ENCODE results near the gene TXNDC8.
"Not testable (repeated sequence)": the region's sequence is repeated elsewhere in the genome, so short reads cannot be mapped to it uniquely, and the experiment has no call there.

Gene TXNDC8
- total RNA-seq = 0 reads per million in 2 donors

DNA sequence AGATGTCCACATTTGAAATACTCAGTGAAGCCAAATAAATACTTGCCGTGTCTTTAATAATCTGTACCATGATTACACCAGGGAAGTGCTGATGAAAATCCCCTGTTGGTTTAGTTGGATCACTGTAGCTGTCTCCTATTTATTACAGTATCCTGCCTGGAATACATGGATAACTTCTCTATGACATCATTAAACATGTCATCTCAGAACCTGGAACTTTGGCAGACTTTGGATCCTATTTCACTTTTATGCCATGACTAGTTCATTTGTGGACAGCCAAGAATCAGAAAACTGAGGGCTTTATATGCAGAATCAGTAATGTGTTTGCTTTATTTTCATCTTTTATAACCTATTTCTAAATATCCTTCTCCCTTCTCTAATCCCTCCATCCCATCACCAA is at the start of gene TXNDC8:
TSS of gene TXNDC8 (minus strand) at position 137 of the 400 bp plus-strand sequence.
- DNase-seq = no peak

DNA sequence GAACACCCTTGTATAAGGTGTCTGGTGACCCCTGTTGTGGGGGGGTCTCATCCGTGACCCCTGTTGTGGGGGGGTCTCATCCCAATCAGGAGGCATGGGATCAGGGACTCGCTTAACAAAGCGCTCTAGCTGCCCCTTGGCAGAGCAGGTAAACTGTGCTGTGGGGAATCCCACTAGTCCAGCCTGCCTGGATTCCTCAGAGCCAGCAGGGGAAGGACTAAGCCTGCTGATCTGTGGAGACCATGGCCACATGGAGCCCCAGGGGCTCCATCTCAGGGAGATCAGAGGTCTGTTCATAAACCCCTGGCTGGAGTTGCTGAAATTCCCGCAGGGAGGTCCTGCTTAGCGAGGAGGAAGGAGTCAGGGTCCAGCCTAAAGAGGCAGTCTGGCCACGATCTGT is 45.8 kb upstream of the TXNDC8 start:
- DNase-seq = no peak

DNA sequence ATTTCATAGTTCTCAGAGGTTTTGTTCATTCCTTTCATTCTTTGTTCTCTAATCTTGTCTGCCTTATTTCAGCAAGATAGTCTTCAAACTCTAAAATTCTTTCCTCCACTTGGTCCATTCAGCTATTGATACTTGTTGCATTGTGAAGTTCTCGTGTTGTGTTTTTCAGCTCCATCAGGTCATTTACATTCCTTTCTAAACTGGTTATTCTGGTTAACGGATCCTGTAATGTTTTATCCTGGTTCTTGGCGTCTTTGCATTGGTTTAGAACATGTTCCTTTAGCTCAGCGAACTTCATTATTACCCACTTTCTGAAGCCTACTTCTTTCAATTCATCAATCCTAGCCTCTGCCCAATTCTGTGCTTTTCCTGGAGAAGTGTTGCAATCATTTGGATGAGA is 45.1 kb upstream of the TXNDC8 start:
- DNase-seq = no peak

DNA sequence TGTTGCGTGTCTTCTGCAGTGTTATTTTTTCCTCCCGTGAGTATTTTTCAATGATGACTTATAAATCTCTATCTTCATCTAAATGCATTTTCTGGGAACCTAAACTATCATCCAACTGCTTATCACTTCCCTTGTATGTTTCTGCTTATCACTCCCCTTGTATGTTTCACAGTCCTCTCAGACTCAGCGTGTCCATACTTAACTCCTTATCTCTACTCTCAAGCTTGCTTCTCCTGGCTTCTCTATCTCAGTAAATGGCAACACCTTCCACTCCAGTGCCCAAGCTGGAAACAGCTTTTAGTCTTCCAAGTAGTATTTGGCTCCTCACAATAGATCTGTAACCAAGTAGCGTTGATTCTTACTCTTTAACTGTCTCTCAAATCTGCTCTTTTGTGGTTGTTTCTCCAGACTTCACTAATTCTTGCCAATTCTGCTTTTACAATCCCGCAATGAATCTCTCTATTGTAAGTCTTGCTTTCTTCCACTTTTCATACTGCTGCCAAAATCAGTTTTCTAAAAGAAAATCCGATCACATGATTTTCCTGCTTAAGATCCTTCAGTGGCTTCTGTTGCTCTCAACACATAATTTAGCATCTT is 33.8 kb upstream of the TXNDC8 start:
- DNase-seq = no peak

DNA sequence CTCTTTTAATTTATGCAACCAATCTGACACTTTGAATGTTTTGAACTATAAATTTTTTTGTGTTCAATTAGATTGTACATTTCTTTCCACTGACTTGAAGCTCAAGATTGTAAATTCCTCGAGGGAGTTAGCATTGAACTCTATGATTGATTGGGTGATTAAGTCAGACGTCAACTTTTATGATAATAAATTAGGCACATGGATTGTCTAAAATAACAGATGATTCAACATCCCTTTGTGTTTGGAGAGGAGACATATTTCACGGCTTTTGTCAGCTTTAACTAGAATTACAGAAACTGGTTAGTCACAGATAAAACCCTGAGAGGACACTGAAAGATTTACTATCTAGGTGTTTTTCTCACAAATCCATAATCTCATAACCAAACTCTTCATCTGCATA is 32.7 kb upstream of the TXNDC8 start:
- no peak for DNase-seq

DNA sequence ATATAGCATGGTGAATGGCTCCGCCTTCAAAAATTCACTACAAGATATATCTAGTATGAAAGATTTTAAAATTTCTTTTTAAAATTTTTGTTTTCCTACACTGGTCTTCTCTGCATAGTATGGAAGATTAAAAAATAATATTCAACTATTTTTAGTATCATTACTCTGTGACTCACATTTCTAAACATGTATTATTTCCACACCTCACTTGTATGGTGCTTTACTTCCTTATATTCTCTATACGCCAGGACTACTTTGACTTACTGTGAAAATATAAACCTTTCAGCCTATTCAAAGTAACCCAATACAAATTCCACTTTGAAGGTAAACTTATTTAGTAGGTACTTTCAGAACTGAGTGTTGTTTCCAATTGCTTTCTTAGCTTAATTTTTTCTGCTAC is 26.8 kb upstream of the TXNDC8 start:
- no peak for DNase-seq

DNA sequence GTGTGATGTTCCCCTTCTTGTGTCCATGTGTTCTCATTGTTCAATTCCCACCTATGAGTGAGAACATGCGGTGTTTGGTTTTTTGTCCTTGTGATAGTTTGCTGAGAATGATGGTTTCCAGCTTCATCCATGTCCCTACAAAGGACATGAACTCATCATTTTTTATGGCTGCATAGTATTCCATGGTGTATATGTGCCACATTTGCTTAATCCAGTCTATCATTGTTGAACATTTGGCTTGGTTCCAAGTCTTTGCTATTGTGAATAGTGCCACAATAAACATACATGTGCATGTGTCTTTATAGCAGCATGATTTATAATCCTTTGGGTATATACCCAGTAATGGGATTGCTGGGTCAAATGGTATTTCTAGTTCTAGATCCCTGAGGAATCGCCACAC is 21.3 kb upstream of the TXNDC8 start:
- not testable (repeated sequence) for DNase-seq

- no peak for DNase-seq
Measured at GRCh38 chr9:110357505-110357904, 19.8 kb upstream of the TXNDC8 start.

DNA sequence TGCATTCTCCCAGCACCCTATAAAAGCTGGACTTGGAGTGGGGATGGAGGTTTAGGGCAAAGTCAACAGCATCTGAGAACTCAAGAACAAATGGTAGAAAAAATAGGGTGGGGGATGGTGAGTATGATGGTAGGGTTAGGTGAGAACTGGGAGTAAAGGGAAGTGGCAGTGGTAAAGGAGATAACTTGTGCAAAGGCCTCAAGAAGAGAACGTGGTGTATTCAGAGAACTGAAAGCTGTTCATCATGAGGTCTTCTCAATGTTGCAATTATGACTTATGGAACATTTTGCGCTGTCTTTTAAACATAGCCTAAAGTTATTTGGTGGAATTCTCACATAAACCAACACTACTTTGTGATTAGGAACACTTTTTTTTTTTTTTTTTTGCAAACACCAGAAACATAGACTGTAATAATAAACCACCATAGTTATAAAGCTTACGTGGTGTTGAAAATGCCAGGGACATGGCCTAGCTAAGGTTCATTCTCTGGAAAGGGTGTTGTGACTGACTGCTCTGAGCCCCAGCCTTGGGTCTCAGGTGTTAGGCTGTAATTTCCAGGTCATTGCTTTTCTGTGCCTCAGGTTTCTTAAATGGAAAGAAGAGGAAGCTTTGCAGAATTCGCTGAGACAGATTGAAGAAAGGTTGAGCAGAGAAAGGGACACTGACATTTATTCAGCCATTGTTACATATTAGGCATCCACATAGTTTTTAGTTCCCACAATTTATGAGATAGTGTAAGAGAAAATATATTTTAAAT is 19.2 kb upstream of the TXNDC8 start:
- no peak for DNase-seq

- no peak for DNase-seq
Measured at GRCh38 chr9:110355911-110356310, 18.2 kb upstream of the TXNDC8 start.

DNA sequence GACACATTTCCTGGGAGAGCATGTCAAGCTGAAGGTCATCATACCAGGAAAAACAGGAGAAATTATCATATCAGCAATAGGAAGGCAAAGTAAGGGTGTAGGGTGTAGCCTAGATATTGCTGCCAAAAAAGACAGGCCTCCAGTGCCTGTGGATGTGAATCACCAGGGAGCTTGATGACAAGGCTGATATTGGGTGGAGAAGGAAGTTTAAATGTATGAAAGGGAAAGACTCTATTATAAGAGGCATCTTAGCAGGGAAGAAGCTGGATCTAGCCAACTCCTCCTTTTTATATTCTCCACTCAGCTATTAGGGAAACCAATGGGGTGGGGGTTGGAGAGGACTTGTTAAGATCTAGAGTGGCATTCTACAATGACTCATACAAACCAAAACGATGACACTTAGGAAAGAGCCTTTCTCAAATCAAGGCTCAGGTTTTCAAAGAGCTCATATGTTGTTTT is 13.4 kb upstream of the TXNDC8 start:
- peak in 1 of 5 experiments; percentile 39 for DNase-seq

GRCh38 chr9:110346325-110346724 is 8.7 kb upstream of the TXNDC8 start:
- DNase-seq = no peak

DNA sequence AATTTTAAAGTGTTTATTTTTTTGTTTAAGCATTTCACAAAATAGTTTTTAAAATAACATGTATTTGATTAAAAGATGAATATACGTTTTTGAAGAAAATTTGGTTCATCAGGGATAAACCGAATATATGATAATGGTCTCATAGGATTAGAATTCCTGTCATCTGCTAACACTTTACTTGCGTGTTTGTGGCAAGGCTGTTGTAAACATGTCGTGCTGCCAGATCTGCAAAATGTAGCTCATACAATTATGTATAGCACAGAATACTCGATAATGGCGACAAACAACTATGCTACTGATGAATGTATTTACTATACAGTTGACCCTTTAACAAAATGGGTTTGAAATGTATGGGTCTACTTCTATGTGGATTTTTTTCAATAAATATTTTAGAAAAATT is 7.2 kb upstream of the TXNDC8 start:
- DNase-seq = no peak

DNA sequence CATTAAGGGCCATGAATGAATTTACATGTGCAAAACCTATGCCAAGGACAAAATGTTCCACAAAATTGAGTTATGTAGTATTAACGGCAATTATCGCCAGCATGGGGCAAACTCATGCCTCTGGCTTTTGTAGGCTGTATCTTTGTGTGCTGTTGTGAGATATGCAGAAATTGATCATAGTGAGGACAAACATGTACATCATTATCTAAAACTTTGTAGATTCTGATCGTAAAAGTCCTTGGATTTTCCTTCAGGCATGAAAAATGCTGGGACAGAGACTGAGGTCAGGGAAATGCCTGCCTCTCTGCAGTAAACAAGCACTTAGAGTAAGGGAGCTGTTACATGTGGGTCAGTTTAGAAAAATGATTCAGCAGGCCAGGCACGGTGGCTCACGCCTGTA is 5.9 kb upstream of the TXNDC8 start:
- DNase-seq = no peak

DNA sequence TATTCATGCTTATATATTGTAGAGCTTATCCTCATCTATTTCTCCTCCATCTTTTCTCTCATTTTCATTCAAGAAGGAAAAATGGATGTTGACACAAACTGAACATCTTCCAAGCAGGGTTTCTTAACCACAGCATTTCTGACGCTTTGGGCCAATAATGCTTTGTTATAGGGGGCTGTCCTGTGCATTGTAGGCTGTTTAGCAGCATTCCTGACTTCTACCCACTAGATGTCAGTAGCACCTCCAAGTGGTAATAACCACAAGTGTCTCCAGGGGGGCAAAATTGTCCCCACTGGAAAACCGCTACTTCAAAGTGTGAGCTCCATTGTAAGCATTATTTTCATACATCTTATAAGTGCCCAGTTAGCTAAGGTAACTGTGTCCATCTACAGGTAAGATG is 2.6 kb upstream of the TXNDC8 start:
- DNase-seq = no peak

DNA sequence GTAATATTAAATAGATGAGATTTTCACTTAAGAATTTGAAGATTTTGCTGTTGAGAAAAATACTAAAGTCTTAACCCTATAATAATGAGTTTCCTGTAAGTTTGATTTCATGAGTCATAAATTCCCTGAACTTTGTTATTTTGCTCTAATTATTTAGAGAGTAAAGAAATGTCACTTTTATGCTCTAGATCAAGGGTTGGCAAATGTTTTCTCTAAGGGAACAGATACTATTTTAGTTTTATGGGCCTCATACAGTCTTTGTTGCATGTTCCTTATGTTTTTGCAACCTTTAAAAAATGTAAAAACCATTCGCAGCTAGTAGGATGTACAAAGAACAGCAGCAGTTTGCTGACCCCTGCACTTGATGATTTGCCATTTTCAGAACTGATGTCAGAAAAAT is 480 bp upstream of the TXNDC8 start:
- no peak for DNase-seq

GRCh38 chr9:110336363-110336762 is 1.3 kb downstream of the TXNDC8 start:
- DNase-seq = no peak

DNA sequence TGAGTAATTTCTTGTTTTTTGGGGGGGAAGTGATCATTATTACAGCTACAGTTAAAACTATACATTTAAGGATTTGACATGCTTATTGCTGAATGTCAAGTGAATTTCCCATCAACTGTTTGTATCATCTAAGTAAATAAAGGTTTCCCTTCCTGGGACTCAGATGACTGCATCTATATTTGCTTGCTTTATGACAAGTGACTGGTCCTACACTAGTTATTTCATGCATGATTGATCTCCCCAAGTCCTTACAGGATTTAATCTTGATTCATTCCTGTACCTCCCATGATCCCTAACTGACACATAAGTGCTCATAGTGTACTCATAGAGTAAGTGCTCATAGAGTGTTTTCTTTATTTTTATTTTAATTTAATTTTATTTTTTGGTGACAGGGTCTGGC is 2.8 kb downstream of the TXNDC8 start:
- no peak for DNase-seq

DNA sequence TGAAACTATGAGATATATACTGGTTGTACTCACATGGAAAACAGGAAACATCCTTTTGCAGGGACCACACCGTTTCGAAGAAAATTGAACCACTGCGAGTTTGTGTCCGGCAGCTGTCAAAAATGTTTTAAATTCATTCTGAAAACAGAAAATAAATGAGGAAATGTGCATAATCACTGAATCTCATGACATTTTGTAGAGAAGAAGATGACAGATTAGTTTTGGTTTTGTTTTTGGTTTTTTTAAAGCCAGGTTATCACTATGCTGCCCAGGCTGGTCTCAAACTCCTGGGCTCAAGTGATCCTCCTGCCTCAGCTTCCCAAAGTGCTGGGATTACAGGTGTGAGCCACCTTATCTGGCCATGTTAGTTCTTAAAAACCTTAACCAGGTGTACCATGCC is 3.5 kb downstream of the TXNDC8 start:
- no peak for DNase-seq

DNA sequence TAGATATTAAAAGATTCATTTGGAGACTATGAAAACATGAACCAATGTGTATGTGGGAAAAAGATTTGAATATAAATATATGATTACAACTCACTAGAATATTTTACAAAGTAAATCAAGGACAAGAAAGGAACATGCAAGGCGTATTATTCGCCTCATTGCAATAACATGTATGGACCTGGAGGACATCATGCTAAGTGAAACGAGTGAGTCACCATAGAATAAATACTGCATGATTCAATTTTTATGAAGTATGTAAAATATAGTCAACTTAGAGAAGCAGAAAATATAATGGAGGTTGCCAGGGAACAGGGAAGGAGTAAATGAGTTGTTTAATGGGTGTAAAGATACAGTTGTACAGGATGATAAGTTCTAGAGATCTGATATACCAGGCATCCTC is 4.9 kb downstream of the TXNDC8 start:
- DNase-seq = no peak

DNA sequence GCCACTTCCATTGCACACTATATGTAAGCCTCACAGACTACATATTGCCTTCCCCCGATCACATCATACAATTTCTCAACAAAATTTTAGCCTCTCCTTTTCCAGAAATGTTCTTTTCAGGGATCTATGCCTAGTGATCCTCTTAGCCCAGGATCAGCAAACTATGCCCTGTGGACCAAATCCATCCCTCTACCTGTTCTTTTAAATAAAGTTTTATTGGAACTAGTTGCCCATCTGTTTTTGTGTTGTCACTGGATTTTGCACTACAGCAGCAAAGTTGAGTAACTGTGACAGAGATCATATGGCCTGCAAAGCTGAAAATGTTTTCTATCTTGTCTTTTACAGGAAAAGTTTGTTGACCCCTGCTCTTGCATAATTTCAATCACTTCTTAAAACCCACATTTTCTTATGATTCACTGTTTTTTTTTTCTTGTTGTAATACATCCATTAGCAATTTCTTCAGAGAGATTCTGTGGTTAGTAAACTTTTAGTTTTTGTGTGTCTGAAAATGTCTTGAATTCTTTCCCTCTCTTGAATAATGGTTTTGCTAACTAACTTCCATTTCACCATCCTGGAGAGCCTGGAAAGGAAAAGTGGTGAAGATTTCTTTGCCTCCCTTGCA is 7.1 kb downstream of the TXNDC8 start:
- no peak for DNase-seq

- DNase-seq = no peak
Measured at GRCh38 chr9:110329639-110330230, 7.9 kb downstream of the TXNDC8 start.

DNA sequence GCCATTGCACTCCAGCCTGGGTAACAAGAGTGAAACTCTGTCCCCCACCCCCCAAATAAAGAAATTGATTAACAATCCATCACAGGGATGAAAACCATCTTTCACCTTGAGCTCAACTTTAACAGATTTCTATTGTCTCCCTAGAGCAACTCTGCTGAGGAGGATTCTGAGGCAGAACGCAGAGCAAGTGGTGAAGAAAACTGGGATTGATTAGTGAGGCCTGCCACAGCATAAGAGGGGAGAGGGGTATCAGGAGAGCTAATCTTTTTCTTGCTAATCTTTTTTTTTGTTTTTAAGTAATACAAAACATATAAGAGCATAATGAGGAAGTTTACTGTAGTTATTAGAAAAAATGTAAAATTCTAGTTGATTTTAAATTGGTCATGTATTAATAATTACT is 8.9 kb downstream of the TXNDC8 start:
- DNase-seq = no peak

- DNase-seq = no peak
Measured at GRCh38 chr9:110327716-110328115, 9.9 kb downstream of the TXNDC8 start.
